Measurements from ENCODE around the gene EXOC3.

The EXOC3 gene

GRCh38 chr5:423626-424261 is 19.2 kb upstream of the EXOC3 start:
- DNase-seq (ENCODE audit: low read depth): no peak
- TF ChIP-seq CTCF (conservative IDR thresholded peaks at IDR 0.05; ENCODE audit: low read depth, low read length): no peak
- no peak overlapping the region for H3K4me3 ChIP-seq (ENCODE audit: low read length)

GRCh38 chr5:424301-425110 is 18.5 kb upstream of the EXOC3 start:
- DNase-seq (ENCODE audit: low read depth): no peak
- no peak for TF ChIP-seq CTCF (conservative IDR thresholded peaks at IDR 0.05; ENCODE audit: low read depth, low read length)
- H3K4me3 ChIP-seq (ENCODE audit: low read length): no peak overlapping the region

DNA sequence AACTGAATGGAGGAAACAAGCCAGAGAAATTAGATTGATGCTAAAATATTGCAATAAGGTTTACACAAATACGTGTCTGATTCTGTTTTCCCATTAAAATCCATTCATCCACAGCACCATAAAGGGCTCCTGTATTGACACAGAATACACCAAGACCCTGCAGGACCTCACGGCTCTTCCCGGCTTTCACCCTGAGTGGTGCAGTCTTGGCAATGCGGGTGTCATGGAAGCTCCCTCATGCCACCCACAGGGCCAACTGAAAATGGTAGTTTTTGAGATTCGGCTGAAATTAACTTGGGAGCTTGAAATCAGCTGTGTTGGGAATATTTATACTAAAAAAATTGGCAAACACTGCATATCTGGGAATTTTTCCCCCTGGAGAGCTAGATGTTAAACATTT is 17.3 kb upstream of the EXOC3 start:
- H3K4me3 ChIP-seq (ENCODE audit: low read length): no peak overlapping the region
- peak; percentile 31 for TF ChIP-seq CTCF (conservative IDR thresholded peaks at IDR 0.05; ENCODE audit: low read depth, low read length)
- no peak for DNase-seq (ENCODE audit: low read depth)

- TF ChIP-seq CTCF (conservative IDR thresholded peaks at IDR 0.05; ENCODE audit: low read depth, low read length): no peak
- DNase-seq (ENCODE audit: low read depth): no peak
- H3K4me3 ChIP-seq (ENCODE audit: low read length): no peak overlapping the region
These were observed 16.5 kb upstream of the EXOC3 start for GRCh38 chr5:426392-426976.

GRCh38 chr5:427415-428087 is 15.4 kb upstream of the EXOC3 start:
- DNase-seq (ENCODE audit: low read depth): no peak
- H3K4me3 ChIP-seq (ENCODE audit: low read length): no peak overlapping the region
- no peak for TF ChIP-seq CTCF (conservative IDR thresholded peaks at IDR 0.05; ENCODE audit: low read depth, low read length)

DNA sequence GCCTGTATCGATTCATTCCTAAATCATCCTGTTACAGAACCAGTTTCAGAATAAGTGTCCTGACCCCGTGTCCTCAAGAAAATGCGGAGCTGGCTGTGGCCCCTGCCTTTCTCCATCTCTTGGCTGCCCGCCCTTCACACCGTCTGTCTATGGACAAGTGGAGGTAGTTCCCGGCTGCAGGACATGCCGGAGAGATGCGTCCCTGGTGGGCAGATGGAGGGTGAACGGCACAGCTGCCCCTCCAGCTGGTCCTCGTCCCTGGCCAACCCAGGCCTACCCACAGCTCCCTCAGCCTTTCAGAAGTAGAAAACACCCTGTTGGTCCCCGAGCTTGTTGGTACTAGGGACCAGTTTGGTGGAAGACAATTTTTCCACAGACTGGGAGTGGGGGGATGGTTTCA is 14.8 kb upstream of the EXOC3 start:
- TF ChIP-seq CTCF (conservative IDR thresholded peaks at IDR 0.05; ENCODE audit: low read depth, low read length): no peak
- no peak overlapping the region for H3K4me3 ChIP-seq (ENCODE audit: low read length)
- DNase-seq (ENCODE audit: low read depth): no peak

Measured in retinal pigment epithelial cell (primary cell).